ENCODE data around the gene SYNDIG1.

- TF ChIP-seq POLR2A (IDR thresholded peaks at IDR 0.05) (no peak), CTCF (IDR thresholded peaks at IDR 0.05) (no peak)
These were observed 29.2 kb downstream of the SYNDIG1 start for GRCh38 chr20:24498641-24499040.

All from lower leg skin (tissue), 3 donors.